Measurements from ENCODE around the gene SUCLG2.

The SUCLG2 gene

DNA sequence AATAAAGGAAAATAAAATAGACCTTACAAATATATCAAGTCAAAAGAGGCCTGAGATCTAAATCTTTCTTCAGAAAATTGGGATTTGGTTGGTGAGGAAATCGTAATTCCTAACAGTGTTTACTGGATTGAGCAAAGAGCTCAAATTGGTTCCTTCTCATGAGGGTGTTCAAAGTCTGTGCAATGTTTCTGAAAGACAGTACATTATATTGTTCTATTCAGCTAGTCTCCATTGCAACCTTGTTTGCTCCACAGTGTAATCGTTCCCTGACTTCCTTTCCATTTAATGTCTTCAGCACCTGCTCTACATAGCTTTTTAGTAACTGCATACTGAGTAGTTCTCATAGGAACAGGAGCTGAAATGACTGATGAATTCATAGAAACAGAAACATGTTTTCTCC lies 326.8 kb downstream of the SUCLG2 start:
- TF ChIP-seq, protein P1, sequence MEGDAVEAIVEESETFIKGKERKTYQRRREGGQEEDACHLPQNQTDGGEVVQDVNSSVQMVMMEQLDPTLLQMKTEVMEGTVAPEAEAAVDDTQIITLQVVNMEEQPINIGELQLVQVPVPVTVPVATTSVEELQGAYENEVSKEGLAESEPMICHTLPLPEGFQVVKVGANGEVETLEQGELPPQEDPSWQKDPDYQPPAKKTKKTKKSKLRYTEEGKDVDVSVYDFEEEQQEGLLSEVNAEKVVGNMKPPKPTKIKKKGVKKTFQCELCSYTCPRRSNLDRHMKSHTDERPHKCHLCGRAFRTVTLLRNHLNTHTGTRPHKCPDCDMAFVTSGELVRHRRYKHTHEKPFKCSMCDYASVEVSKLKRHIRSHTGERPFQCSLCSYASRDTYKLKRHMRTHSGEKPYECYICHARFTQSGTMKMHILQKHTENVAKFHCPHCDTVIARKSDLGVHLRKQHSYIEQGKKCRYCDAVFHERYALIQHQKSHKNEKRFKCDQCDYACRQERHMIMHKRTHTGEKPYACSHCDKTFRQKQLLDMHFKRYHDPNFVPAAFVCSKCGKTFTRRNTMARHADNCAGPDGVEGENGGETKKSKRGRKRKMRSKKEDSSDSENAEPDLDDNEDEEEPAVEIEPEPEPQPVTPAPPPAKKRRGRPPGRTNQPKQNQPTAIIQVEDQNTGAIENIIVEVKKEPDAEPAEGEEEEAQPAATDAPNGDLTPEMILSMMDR (conservative IDR thresholded peaks at IDR 0.05; ENCODE audit: low read depth): no peak
- no peak overlapping the region for H3K27ac ChIP-seq
- CTCF ChIA-PET: no interaction called here
- DNase-seq (ENCODE audit: low spot score): no peak
- POLR2A ChIA-PET (ENCODE audit: low non-redundant PET): no interaction called here

DNA sequence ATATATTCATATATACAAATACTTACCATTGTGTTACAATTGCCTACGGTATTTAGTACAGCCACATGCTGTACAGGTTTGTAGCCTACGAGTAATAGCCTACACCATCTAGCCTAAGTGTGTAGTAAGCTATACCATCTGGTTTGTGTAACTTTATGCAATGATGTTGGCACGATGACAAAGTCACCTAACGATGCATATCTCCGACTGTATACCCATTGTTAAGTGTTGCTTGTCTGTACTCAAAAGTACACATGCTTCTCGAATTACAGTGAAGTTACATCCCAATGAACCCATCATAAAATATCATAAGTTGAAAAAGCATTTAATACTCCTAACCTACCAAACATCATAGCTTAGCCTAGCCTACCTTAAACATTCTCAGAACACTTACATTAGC lies 329.2 kb downstream of the SUCLG2 start:
- POLR2A ChIA-PET (ENCODE audit: low non-redundant PET): no interaction called here
- no peak overlapping the region for H3K27ac ChIP-seq
- TF ChIP-seq, protein P1 (conservative IDR thresholded peaks at IDR 0.05; ENCODE audit: low read depth): no peak
- no peak for DNase-seq (ENCODE audit: low spot score)
- CTCF ChIA-PET: no interaction called here
